ENCODE results near the gene PGBD5. TPM values are rescaled to one million over a fixed set of nuclear protein-coding genes. Genes with fewer than 3 reads are reported as not detected.

PGBD5 gene
- total RNA-seq, 1 donor = not detected

DNA sequence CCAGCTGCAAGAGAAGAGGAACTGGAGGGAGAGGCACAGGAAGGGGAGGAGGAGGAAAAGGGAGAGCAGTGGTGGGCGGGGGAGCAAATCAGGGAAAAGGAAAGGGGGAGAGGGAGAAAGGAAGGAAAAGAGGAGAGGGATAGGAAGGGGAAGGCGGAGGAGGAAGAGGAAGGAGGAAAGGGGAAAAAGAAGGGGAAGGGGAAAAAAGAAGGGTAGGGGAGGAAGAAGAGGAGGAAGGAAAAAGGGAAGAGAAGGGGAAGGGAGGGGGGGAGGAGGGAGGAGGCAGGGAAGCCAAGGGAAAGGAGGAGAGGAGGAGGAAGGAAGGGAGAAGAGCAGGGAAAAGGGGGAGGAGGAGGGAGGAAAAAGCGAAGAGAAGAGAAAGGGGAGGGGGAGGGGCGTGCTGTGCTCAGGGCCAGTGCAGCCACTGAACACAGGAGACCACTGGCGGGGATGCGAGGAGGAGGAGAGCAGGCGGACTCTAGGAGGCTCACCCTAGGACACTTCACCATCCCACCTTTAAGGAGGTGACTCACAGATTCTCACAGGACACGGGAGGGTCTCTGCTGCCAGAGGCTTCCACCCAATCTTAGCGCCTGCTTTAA, 33.1 kb downstream of the PGBD5 start:
- no peak for DNase-seq (ENCODE audit: low read depth)
- TF ChIP-seq, protein P1, sequence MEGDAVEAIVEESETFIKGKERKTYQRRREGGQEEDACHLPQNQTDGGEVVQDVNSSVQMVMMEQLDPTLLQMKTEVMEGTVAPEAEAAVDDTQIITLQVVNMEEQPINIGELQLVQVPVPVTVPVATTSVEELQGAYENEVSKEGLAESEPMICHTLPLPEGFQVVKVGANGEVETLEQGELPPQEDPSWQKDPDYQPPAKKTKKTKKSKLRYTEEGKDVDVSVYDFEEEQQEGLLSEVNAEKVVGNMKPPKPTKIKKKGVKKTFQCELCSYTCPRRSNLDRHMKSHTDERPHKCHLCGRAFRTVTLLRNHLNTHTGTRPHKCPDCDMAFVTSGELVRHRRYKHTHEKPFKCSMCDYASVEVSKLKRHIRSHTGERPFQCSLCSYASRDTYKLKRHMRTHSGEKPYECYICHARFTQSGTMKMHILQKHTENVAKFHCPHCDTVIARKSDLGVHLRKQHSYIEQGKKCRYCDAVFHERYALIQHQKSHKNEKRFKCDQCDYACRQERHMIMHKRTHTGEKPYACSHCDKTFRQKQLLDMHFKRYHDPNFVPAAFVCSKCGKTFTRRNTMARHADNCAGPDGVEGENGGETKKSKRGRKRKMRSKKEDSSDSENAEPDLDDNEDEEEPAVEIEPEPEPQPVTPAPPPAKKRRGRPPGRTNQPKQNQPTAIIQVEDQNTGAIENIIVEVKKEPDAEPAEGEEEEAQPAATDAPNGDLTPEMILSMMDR (IDR thresholded peaks at IDR 0.05; ENCODE audit: insufficient read depth, low read depth, low read length) = no peak
- H3K4me3 ChIP-seq (ENCODE audit: low read depth, low read length) = no peak overlapping the region

DNA sequence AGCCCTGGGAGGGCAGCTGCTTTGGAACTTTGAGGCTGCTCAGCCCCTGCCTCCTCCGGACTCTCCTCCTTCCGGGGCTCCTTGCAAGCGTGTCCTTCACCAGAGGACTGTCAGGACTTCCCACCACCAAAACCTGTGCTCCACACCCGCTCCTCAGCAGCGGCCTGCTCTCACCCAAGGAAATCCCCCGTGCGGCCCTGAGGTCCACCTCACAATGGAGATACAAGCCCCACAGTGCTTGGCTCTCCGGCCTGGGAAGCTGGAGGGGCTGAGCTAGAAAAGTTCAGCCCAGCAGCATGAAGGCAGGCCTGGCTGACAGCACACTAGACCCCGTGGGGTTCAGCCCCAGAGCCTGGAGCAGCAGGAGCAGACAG, 33.6 kb downstream of the PGBD5 start:
- H3K4me3 ChIP-seq (ENCODE audit: low read depth, low read length) = no peak overlapping the region
- TF ChIP-seq, protein P1 (IDR thresholded peaks at IDR 0.05; ENCODE audit: insufficient read depth, low read depth, low read length) = no peak
- DNase-seq (ENCODE audit: low read depth) = no peak

DNA sequence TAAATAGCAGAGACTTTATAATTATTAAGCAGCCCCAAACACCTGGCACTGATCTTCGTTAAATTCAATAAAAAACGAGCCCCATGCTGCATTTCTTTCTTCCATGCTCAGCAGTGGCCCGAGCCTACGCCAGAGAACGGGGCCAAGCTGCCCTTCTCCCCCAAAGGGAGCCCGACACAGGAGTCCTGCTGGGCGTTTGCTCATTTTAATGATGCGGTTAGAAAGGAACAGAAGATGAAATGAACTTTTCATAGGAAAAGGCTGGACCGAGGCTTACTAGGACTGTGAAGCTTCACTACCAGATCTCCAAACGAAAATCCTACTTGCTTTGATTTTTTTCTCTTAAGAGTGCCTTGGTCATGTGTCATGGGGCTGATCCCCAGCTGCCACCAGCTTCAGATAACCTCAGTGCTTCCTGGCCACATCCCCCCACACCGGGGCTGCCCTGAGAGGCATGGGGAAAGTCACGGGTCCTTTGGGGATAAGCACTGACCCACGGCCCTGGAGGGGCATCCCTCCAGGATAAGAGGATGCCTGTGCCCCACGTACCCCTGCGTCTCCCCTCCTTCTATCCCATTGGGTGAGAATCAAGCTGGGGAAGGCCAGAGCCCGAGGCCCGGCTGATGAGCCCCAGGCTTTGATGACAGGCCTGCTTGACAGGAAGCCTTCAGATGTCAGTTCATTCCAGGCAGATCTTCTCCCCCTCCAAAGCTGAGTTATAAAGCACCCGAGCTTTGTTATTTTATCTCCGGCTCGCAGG, 34.2 kb downstream of the PGBD5 start:
- TF ChIP-seq, protein P1 (IDR thresholded peaks at IDR 0.05; ENCODE audit: insufficient read depth, low read depth, low read length) = no peak
- no peak overlapping the region for H3K4me3 ChIP-seq (ENCODE audit: low read depth, low read length)
- DNase-seq (ENCODE audit: low read depth) = no peak

DNA sequence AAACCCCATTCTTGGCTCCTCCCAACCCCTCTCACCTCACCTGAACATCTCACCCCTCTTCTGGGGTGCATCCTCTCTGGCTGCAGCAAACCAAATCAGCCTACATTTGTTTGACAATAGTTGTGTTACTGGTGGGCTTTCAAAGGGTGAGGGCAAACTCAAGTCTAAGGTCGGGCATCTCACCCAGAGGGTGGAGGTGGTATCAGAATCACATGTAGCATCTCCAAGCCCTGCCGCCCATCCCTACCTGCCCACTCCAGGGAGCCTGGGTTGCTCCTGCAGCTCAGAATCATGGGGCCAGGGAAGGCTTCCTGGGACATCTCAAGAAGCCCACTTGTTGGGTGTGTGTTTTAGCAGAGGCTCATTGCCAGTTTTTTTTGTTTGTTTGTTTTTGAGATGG, 35.8 kb downstream of the PGBD5 start:
- H3K4me3 ChIP-seq (ENCODE audit: low read depth, low read length) = no peak overlapping the region
- DNase-seq (ENCODE audit: low read depth) = no peak
- TF ChIP-seq, protein P1 (IDR thresholded peaks at IDR 0.05; ENCODE audit: insufficient read depth, low read depth, low read length) = no peak

DNA sequence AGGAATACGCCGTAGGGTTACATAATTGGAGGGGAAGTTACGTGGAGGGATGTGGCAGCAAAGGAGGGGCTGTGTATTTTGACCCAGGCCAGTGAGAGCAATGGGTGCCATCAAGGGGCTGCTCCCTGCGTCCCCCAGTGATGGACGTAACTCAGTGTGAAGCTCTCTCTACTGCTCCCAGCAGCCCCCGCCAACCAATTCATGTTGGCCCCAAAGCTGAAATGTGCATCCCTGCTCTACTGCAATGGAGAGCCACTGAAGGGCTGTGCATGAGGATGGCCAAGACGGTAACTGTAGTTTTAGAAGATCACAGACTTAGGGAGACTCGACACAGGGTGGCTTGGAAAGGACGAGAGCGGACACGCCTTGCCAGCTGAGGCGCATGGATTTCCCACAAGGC, 38.3 kb downstream of the PGBD5 start:
- TF ChIP-seq, protein P1 (IDR thresholded peaks at IDR 0.05; ENCODE audit: insufficient read depth, low read depth, low read length) = no peak
- no peak for DNase-seq (ENCODE audit: low read depth)

DNA sequence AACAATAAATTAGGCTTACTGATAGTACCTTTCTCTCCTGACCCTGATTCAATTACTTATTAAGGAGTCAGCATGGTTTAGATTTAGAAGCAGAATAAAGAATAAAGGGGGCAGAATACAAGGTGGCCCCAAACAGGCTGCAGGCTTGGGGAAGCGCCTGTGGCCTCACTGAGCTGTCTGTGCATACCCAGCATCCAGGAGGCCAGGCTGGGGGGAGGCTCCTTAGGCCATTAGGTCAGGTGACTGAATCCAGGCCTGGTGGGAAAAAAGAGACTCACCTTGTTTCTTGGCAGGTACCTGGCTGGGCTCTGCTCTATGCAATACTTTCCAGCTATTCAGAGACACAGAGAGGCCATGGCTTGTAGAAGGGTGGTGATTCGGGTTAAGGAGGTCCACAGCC, 38.8 kb downstream of the PGBD5 start:
- DNase-seq (ENCODE audit: low read depth) = no peak
- H3K4me3 ChIP-seq (ENCODE audit: low read depth, low read length) = no peak overlapping the region
- TF ChIP-seq, protein P1 (IDR thresholded peaks at IDR 0.05; ENCODE audit: insufficient read depth, low read depth, low read length) = no peak

More for the DNA sequence above, 38.3 kb downstream of the PGBD5 start:
- no peak overlapping the region for H3K4me3 ChIP-seq (ENCODE audit: low read depth, low read length)

Data from fibroblast of villous mesenchyme (primary cell).